Uterus (tissue), 2 donors: ENCODE results near the gene RUVBL2.

Experiments used
- POLR2A ChIP-seq, 2 donors: fragments of 450-650 bp; IDR thresholded peaks; one replicate each; pipeline ENCODE4 v1.6.1; 2016; ENCODE audit warnings: antibody characterized with exemption in 2 of 2, mild to moderate bottlenecking in 1 of 2, moderate library complexity in 1 of 2
- TF ChIP-seq, protein P1 (sequence below), 4 experiments: fragments of 200-600 bp in 2 of 4; fragments of 450-650 bp in 2 of 4; sonication (generic) in 2 of 4; IDR thresholded peaks; one replicate each; pipeline ENCODE4 v1.5.1; 2016 to 2019; ENCODE audit warnings: antibody characterized with exemption in 4 of 4, mild to moderate bottlenecking in 2 of 4, moderate library complexity in 1 of 4

DNA sequence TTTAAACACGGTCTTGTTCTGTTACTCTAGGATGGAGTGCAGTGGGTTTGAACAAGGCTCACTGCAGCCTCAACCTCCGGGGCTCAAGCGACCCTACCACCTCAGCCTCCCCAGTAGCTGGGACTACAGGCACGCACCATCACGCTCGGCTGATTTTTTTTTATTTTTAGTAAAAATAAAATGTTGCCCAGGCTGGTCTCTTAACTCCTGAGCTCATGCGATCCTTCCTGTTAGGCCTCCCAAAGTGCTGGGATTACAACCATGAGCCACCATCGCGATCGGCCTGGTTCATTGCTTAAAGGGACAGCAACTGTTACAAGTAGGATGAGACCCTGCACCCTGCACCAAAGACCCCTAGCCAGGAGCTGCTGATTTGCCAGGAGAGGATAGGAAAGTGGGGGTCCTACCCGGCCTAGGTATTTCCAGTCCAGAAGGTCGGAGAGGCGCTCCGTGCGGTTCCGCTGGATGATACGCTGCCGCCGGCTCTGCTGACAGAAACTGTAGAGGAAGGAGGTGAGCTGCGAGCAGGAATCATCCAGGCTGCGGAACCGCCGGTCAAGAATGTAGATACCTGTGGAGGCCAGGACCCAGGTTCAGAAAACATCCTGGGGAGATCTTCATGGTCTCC, 23.4 kb upstream of the RUVBL2 start:
- TF ChIP-seq, protein P1, sequence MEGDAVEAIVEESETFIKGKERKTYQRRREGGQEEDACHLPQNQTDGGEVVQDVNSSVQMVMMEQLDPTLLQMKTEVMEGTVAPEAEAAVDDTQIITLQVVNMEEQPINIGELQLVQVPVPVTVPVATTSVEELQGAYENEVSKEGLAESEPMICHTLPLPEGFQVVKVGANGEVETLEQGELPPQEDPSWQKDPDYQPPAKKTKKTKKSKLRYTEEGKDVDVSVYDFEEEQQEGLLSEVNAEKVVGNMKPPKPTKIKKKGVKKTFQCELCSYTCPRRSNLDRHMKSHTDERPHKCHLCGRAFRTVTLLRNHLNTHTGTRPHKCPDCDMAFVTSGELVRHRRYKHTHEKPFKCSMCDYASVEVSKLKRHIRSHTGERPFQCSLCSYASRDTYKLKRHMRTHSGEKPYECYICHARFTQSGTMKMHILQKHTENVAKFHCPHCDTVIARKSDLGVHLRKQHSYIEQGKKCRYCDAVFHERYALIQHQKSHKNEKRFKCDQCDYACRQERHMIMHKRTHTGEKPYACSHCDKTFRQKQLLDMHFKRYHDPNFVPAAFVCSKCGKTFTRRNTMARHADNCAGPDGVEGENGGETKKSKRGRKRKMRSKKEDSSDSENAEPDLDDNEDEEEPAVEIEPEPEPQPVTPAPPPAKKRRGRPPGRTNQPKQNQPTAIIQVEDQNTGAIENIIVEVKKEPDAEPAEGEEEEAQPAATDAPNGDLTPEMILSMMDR (IDR thresholded peaks at IDR 0.05) = no peak
- no peak for TF ChIP-seq POLR2A (IDR thresholded peaks at IDR 0.05)
